ENCODE results near the gene ANTXRL.

DNA sequence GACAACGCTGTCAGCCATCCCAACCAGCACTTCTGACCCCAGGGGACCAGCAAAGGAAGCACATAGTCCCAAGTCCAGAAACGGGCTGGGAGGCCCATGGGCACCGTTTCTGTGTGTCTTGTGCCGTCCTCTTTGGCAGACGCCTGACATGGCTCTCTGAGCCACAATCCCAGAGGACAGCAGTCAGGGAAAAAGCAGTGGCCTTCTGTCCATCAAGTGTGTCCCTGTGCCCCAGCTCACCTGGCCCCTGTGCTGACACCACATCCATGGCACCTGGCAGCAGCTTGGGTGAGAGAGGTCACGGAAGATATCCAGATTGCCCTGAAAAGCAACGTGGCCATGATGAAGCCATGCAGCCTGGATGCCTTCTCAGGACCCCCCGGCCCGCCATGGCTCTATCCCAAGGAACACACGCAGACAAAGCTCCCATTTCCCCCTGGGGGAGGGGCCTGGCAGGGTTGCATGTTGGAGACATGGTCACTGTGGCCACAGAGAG lies 38.1 kb upstream of the ANTXRL start:
- TF ChIP-seq, protein P1, sequence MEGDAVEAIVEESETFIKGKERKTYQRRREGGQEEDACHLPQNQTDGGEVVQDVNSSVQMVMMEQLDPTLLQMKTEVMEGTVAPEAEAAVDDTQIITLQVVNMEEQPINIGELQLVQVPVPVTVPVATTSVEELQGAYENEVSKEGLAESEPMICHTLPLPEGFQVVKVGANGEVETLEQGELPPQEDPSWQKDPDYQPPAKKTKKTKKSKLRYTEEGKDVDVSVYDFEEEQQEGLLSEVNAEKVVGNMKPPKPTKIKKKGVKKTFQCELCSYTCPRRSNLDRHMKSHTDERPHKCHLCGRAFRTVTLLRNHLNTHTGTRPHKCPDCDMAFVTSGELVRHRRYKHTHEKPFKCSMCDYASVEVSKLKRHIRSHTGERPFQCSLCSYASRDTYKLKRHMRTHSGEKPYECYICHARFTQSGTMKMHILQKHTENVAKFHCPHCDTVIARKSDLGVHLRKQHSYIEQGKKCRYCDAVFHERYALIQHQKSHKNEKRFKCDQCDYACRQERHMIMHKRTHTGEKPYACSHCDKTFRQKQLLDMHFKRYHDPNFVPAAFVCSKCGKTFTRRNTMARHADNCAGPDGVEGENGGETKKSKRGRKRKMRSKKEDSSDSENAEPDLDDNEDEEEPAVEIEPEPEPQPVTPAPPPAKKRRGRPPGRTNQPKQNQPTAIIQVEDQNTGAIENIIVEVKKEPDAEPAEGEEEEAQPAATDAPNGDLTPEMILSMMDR (conservative IDR thresholded peaks at IDR 0.05; ENCODE audit: low read length): no peak
- TF ChIP-seq EZH2phosphoT487 (IDR thresholded peaks at IDR 0.05; ENCODE audit: borderline replicate concordance, low read depth, low read length): no peak
